Stimulated activated CD4-positive, alpha-beta T cell treated with anti-CD3 and anti-CD28 coated beads, Interleukin-1b, Interleukin-23, amount 100 ng/mL, for 1 hour (primary cell): ENCODE results near the gene PRSS8.
"Not testable (repeated sequence)": the region's sequence is repeated elsewhere in the genome, so short reads cannot be mapped to it uniquely, and the experiment has no call there.

Experiments used
- DNase-seq, 2 donors: peaks; one replicate each; pipeline ENCODE4 v3.0.0-alpha.2; 2020; ENCODE audit warnings: low read depth in 2 of 2

Gene PRSS8

GRCh38 chr16:31135535-31136286 lies at the start of gene PRSS8:
Gene PRSS8 (minus strand): TSS chr16:31135727. CDS start chr16:31135498, 229 bp downstream.
- DNase-seq, result no peak

- DNase-seq, result no peak
These were observed 49.4 kb upstream of the PRSS8 start for GRCh38 chr16:31184888-31185287.

GRCh38 chr16:31183432-31184428 lies 48.2 kb upstream of the PRSS8 start:
- DNase-seq, result no peak

GRCh38 chr16:31182391-31182790 lies 46.9 kb upstream of the PRSS8 start:
- DNase-seq, result no peak

GRCh38 chr16:31181102-31181830 lies 45.7 kb upstream of the PRSS8 start:
- DNase-seq, result no peak

GRCh38 chr16:31179747-31180459 lies 44.4 kb upstream of the PRSS8 start, which contains the start of gene FUS:
Gene FUS (plus strand): TSS chr16:31180139. CDS start chr16:31180215, 76 bp downstream.
- DNase-seq, result peak; percentile 78 to 85

- DNase-seq, result no peak
These were observed 43.8 kb upstream of the PRSS8 start for GRCh38 chr16:31179219-31179746.

GRCh38 chr16:31177136-31177535 lies 41.6 kb upstream of the PRSS8 start:
- DNase-seq, result peak in 1 of 2 donors; percentile 21

- DNase-seq, result not testable (repeated sequence)
These were observed 34.5 kb upstream of the PRSS8 start for GRCh38 chr16:31170048-31170447.

GRCh38 chr16:31168848-31169247 lies 33.3 kb upstream of the PRSS8 start:
- DNase-seq, result no peak

- DNase-seq, result no peak
These were observed 31.8 kb upstream of the PRSS8 start for GRCh38 chr16:31167315-31167714.

- no peak for DNase-seq
These were observed 21.6 kb upstream of the PRSS8 start for GRCh38 chr16:31157136-31157535.

- not testable (repeated sequence) for DNase-seq
These were observed 15.4 kb upstream of the PRSS8 start for GRCh38 chr16:31150976-31151375.

GRCh38 chr16:31149894-31150890 lies 14.7 kb upstream of the PRSS8 start, which contains the start of gene PRSS36:
Gene PRSS36 (minus strand): TSS chr16:31150066. CDS start chr16:31150035, 31 bp downstream.
- no peak for DNase-seq

GRCh38 chr16:31149332-31149731 lies 13.8 kb upstream of the PRSS8 start:
- no peak for DNase-seq

GRCh38 chr16:31148896-31149295 lies 13.4 kb upstream of the PRSS8 start:
- DNase-seq, result no peak

GRCh38 chr16:31148281-31148728 lies 12.8 kb upstream of the PRSS8 start:
- no peak for DNase-seq

GRCh38 chr16:31147574-31147973 lies 12.0 kb upstream of the PRSS8 start:
- no peak for DNase-seq

- DNase-seq, result no peak
These were observed 10.0 kb upstream of the PRSS8 start for GRCh38 chr16:31145398-31145990.
